ENCODE measurements around the gene USH1C. TPM values are rescaled to one million over a fixed set of nuclear protein-coding genes. Genes with fewer than 3 reads are reported as not detected.

The USH1C gene
- total and polyA plus RNA-seq, 2 of the 4 experiments (the other 2 are of a cell fraction) = not detected

DNA sequence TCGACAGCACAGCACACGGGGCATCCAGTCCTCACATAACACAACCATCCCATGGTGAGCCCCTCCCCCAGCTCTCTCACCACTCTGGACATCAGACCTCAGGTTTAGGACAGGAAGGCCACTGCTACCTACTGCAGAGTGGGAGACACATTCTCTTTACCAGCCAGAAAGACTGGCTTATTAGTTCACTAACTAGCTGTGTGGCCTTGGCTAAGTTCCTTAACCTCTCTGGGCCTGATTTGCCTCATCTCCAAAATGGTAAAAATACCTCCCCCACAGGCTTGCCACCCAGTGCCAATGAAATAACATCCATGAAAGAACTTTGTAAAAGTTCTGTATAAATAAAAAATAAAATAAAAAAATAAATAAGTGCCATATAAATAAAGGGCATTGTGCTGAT, 32.1 kb downstream of the USH1C start:
- no peak overlapping the region for H3K14ac ChIP-seq (replicated peaks; ENCODE audit: low read depth, low read length)
- dilution Hi-C loops (cut with HindIII; ENCODE audit: low sequenced_read_pairs, unreplicated experiment) = no loop called here
- no peak overlapping the region for H4K5ac ChIP-seq (ENCODE audit: low read depth, low read length)
- no peak overlapping the region for H2AK5ac ChIP-seq (ENCODE audit: low read depth, low read length)
- no peaks in the 10 kb centered on the region; the same call in 1 of the 2 replicates for H3K9me1 ChIP-seq (ENCODE audit: insufficient read depth, low read length)
- no peak overlapping the region for H3K18ac ChIP-seq (ENCODE audit: low read depth, low read length)
- no peak overlapping the region for H3K4ac ChIP-seq (ENCODE audit: low read depth, low read length)
- no peak overlapping the region for H2BK20ac ChIP-seq (ENCODE audit: low read depth, low read length)
- no peak overlapping the region for H2BK5ac ChIP-seq (ENCODE audit: low read depth, low read length, poor library complexity, severe bottlenecking)
- no peaks in the 10 kb centered on the region for H3K4me1 ChIP-seq (ENCODE audit: control insufficient read depth, insufficient read depth, low read length)
- TF ChIP-seq MXI1 (IDR thresholded peaks at IDR 0.05; ENCODE audit: borderline replicate concordance, low read depth, low read length) (no peak), BHLHE40 (IDR thresholded peaks at IDR 0.05; ENCODE audit: low read depth, low read length) (no peak), MAZ (IDR thresholded peaks at IDR 0.05; ENCODE audit: borderline replicate concordance, low read depth, low read length) (no peak), FOS (IDR thresholded peaks at IDR 0.05; ENCODE audit: low read depth, low read length) (no peak), MAFK (IDR thresholded peaks at IDR 0.05; ENCODE audit: low read depth, low read length) (no peak), RFX5 (IDR thresholded peaks at IDR 0.05; ENCODE audit: low read depth, low read length) (no peak), RCOR1 (IDR thresholded peaks at IDR 0.05; ENCODE audit: insufficient replicate concordance, low read length) (no peak), SMC3 (IDR thresholded peaks at IDR 0.05; ENCODE audit: low read depth, low read length) (no peak), CEBPB (IDR thresholded peaks at IDR 0.05; ENCODE audit: low read depth, low read length) (no peak), NFE2L2 (IDR thresholded peaks at IDR 0.05; ENCODE audit: low read depth, low read length) (no peak)
- TF ChIP-seq, protein P1, sequence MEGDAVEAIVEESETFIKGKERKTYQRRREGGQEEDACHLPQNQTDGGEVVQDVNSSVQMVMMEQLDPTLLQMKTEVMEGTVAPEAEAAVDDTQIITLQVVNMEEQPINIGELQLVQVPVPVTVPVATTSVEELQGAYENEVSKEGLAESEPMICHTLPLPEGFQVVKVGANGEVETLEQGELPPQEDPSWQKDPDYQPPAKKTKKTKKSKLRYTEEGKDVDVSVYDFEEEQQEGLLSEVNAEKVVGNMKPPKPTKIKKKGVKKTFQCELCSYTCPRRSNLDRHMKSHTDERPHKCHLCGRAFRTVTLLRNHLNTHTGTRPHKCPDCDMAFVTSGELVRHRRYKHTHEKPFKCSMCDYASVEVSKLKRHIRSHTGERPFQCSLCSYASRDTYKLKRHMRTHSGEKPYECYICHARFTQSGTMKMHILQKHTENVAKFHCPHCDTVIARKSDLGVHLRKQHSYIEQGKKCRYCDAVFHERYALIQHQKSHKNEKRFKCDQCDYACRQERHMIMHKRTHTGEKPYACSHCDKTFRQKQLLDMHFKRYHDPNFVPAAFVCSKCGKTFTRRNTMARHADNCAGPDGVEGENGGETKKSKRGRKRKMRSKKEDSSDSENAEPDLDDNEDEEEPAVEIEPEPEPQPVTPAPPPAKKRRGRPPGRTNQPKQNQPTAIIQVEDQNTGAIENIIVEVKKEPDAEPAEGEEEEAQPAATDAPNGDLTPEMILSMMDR (conservative IDR thresholded peaks at IDR 0.05; ENCODE audit: low read depth, low read length) = no peak
- TF ChIP-seq, protein P2, sequence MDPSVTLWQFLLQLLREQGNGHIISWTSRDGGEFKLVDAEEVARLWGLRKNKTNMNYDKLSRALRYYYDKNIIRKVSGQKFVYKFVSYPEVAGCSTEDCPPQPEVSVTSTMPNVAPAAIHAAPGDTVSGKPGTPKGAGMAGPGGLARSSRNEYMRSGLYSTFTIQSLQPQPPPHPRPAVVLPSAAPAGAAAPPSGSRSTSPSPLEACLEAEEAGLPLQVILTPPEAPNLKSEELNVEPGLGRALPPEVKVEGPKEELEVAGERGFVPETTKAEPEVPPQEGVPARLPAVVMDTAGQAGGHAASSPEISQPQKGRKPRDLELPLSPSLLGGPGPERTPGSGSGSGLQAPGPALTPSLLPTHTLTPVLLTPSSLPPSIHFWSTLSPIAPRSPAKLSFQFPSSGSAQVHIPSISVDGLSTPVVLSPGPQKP (IDR thresholded peaks at IDR 0.05; ENCODE audit: borderline replicate concordance, low read depth, low read length) = no peak
- H2AFZ ChIP-seq (replicated peaks; ENCODE audit: low read length, poor library complexity) = no peak overlapping the region
- POLR2A ChIA-PET (ENCODE audit: unreplicated experiment) = no interaction called here
- no peak overlapping the region for H3K4me2 ChIP-seq (ENCODE audit: low read depth, low read length)
- no peaks in the 10 kb centered on the region for H3K36me3 ChIP-seq (ENCODE audit: control insufficient read depth, insufficient read depth, low read length)
- no peak overlapping the region for H4K91ac ChIP-seq (ENCODE audit: insufficient read depth, low read depth, low read length)
- in situ Hi-C loops (cut with MboI; ENCODE audit: low sequenced_read_pairs) = loop anchor here (25.0 kb wide), 1 partner anchor 575 kb away; no protein-coding TSS in a partner anchor
- H3K9me3 ChIP-seq (ENCODE audit: control insufficient read depth, insufficient read depth, low read length) = no peaks in the 10 kb centered on the region
- no peaks in the 10 kb centered on the region for H3K79me1 ChIP-seq (ENCODE audit: low read depth in 1 of 2, low read length in 2 of 2)
- no peak overlapping the region for H3K4me3 ChIP-seq (ENCODE audit: insufficient read depth, low read depth, low read length)
- no peak overlapping the region for H3K9ac ChIP-seq (ENCODE audit: low read depth, low read length)
- no peak for DNase-seq
- H4K20me1 ChIP-seq (ENCODE audit: insufficient read depth, low read length) = no peaks in the 10 kb centered on the region
- CTCF ChIA-PET = no interaction called here
- H3K56ac ChIP-seq (ENCODE audit: extremely low read depth, insufficient read depth, low read length) = no peak overlapping the region
- no peak overlapping the region for H2BK120ac ChIP-seq (ENCODE audit: low read depth, low read length)
- peaks cover 20% of the 10 kb centered on the region for H3K27me3 ChIP-seq (ENCODE audit: control insufficient read depth, insufficient read depth, low read length)
- no peak overlapping the region for H2BK15ac ChIP-seq (ENCODE audit: low read depth, low read length)
- WGBS, 2 experiments (ENCODE audit: extremely low coverage in 2 of 2, insufficient read length in 1 of 2) = no CpG with 5 or more reads among the region's 2 CpGs
- ATAC-seq (ENCODE audit: low read depth) = no peak
- no TSS peak for BruUV-seq (replicated peaks)
- no peak overlapping the region for H4K8ac ChIP-seq (ENCODE audit: low read depth in 2 of 2, low read length in 2 of 2)
- intact Hi-C loops (cut with micrococcal nuclease) = no loop called here
- no peak overlapping the region for H2AK9ac ChIP-seq (replicated peaks; ENCODE audit: low read depth, low read length, poor library complexity)
- no peak overlapping the region for H3K27ac ChIP-seq (ENCODE audit: insufficient read depth, low read length)
- no peak overlapping the region for H3K23ac ChIP-seq (ENCODE audit: low read depth, low read length)

Data from IMR-90 (cell line).